Epithelial cell of esophagus (primary cell): Measurements from ENCODE around the gene MACROD2.

ENCODE experiments used
- DNase-seq: peaks from one replicate; pipeline ENCODE4 v3.0.0; 2010; ENCODE audit warnings: low read depth
- H3K4me3 ChIP-seq: 2 replicates; pipeline ENCODE4 v1.5.1; 2011; ENCODE audit warnings: mild to moderate bottlenecking, low read length, control low read depth
- TF ChIP-seq, protein P1 (sequence below): IDR thresholded peaks from 2 replicates; pipeline ENCODE4 v1.5.1; 2011; ENCODE audit warnings: low read depth, mild to moderate bottlenecking, low read length, control low read depth, inconsistent platforms; ENCODE audit not compliant: insufficient read depth; ENCODE audit errors: missing control alignments

MACROD2 gene

GRCh38 chr20:16064989-16065707, 2069.8 kb downstream of the MACROD2 start:
- DNase-seq, result no peak
- TF ChIP-seq, protein P1, sequence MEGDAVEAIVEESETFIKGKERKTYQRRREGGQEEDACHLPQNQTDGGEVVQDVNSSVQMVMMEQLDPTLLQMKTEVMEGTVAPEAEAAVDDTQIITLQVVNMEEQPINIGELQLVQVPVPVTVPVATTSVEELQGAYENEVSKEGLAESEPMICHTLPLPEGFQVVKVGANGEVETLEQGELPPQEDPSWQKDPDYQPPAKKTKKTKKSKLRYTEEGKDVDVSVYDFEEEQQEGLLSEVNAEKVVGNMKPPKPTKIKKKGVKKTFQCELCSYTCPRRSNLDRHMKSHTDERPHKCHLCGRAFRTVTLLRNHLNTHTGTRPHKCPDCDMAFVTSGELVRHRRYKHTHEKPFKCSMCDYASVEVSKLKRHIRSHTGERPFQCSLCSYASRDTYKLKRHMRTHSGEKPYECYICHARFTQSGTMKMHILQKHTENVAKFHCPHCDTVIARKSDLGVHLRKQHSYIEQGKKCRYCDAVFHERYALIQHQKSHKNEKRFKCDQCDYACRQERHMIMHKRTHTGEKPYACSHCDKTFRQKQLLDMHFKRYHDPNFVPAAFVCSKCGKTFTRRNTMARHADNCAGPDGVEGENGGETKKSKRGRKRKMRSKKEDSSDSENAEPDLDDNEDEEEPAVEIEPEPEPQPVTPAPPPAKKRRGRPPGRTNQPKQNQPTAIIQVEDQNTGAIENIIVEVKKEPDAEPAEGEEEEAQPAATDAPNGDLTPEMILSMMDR, result no peak
- H3K4me3 ChIP-seq, result no peak overlapping the region

GRCh38 chr20:16066571-16066970, 2071.3 kb downstream of the MACROD2 start:
- H3K4me3 ChIP-seq, result no peak overlapping the region
- DNase-seq, result no peak

GRCh38 chr20:16069389-16070010, 2074.2 kb downstream of the MACROD2 start:
- no peak overlapping the region for H3K4me3 ChIP-seq
- TF ChIP-seq, protein P1, result no peak
- no peak for DNase-seq

More at GRCh38 chr20:16066571-16066970, 2071.3 kb downstream of the MACROD2 start:
- TF ChIP-seq, protein P1, result no peak

GRCh38 chr20:16072220-16072619, 2076.9 kb downstream of the MACROD2 start:
- DNase-seq, result no peak
- TF ChIP-seq, protein P1, result no peak
- no peak overlapping the region for H3K4me3 ChIP-seq

GRCh38 chr20:16078172-16078898, 2083.0 kb downstream of the MACROD2 start:
- TF ChIP-seq, protein P1, result no peak
- DNase-seq, result no peak
- H3K4me3 ChIP-seq, result no peak overlapping the region

DNA sequence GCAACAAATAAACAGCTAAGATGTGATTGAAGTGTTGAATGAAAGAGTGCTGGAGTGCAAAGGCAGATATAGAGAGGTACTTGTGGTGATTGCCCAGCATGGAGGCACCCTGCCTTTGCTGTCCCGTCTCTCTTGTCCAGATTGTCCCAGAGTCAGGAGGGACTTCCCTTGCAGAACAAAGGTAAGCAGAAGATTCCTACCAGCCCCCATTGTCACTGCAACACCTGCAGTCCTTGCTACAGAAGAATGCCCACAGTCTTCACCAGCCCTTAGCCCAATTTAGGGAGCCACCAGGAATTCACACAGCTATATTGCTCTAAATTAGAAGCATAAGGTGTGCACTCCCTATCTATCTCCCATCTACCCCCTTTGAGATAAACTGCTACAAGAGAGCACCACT, 2086.1 kb downstream of the MACROD2 start:
- TF ChIP-seq, protein P1, result no peak
- no peak overlapping the region for H3K4me3 ChIP-seq
- no peak for DNase-seq
